H1 (cell line): ENCODE measurements around the gene DNAJC6. TPM values are rescaled to one million over a fixed set of nuclear protein-coding genes. Genes with fewer than 3 reads are reported as not detected.
A peak's percentile ranks its signal among the peaks of the same experiment; 100 is the strongest.

Experiments
- CEBPB ChIP-seq: IDR thresholded peaks from 2 replicates; pipeline ENCODE4 v1.6.1; 2012; ENCODE audit warnings: low read depth, low read length
- CHD7 ChIP-seq: fragments of 300-600 bp; sonication (generic); IDR thresholded peaks from 2 replicates; pipeline ENCODE4 v1.7.1; 2012; ENCODE audit warnings: low read length, moderate library complexity, mild to moderate bottlenecking, inconsistent platforms; ENCODE audit not compliant: insufficient replicate concordance
- SIRT6 ChIP-seq: IDR thresholded peaks from one replicate; pipeline ENCODE4 v1.7.1; 2012; ENCODE audit warnings: low read length, inconsistent platforms
- polyA plus RNA-seq, 7 experiments: library from polyadenylated mRNA; depleted of rRNA in 3 of 7; stranded (reverse) in 5 of 7; unstranded in 2 of 7; fragments of >200 nt in 5 of 7; fragments of 200-250 nt in 2 of 7; gene quantifications; 1 replicate in 5 of 7; 2 replicates in 1 of 7; 4 replicates in 1 of 7; pipeline versions ENCODE4 v1.2.1 to v1.2.3, GENCODE V29; 2011 to 2013; ENCODE audit warnings: missing spikeins in 2 of 7, mixed read lengths in 2 of 7
- total RNA-seq: library from RNA; stranded (reverse); fragmentation: NEBNext Ultra II Directional; extraction: Animal tissue kit (Norgen Biotek cat#: 25700); gene quantifications from 2 replicates; pipeline ENCODE4 v1.2.1, GENCODE V29; 2021

The DNAJC6 gene
- total and polyA plus RNA-seq, 2 of the 8 experiments (the other 6 are each of a cell fraction or from before 2014, with no cell fraction given) = 1.6 to 3.0 TPM

- TF ChIP-seq CHD7 = peak; percentile 25
- no peak for TF ChIP-seq CEBPB
- no peak for TF ChIP-seq SIRT6
Observed at GRCh38 chr1:65444128-65444640, 134.8 kb downstream of the DNAJC6 start (continued).
